ENCODE measurements around the gene IGFBP7.

IGFBP7 gene

GRCh38 chr4:57137261-57137660 is 27.1 kb upstream of the IGFBP7 start:
- TF ChIP-seq FOXP2 (optimal IDR thresholded peaks at IDR 0.05; ENCODE audit: control extremely low read depth, extremely low read length, insufficient read depth), result no peak
- TF ChIP-seq EZH2 (IDR thresholded peaks at IDR 0.05), result no peak
- no peak for TF ChIP-seq POLR2AphosphoS5 (IDR thresholded peaks at IDR 0.05; ENCODE audit: borderline replicate concordance, low read depth, low read length)
- no peaks in the 10 kb centered on the region for H3K36me3 ChIP-seq (ENCODE audit: insufficient read depth, low read length)
- no peaks in the 10 kb centered on the region for H3K9me3 ChIP-seq (ENCODE audit: low read depth, low read length)
- H3K9ac ChIP-seq (ENCODE audit: insufficient read length), result no peak overlapping the region
- no peak overlapping the region for H3K4me3 ChIP-seq
- no peak for DNase-seq (ENCODE audit: low read depth, low spot score)
- no peak overlapping the region for H3K27ac ChIP-seq

- no peaks in the 10 kb centered on the region for H3K36me3 ChIP-seq (ENCODE audit: insufficient read depth, low read length)
- no peak overlapping the region for H3K9ac ChIP-seq (ENCODE audit: insufficient read length)
- no peak overlapping the region for H3K27ac ChIP-seq
- TF ChIP-seq FOXP2 (optimal IDR thresholded peaks at IDR 0.05; ENCODE audit: control extremely low read depth, extremely low read length, insufficient read depth), result no peak
- TF ChIP-seq EZH2 (IDR thresholded peaks at IDR 0.05), result no peak
- no peak for TF ChIP-seq POLR2AphosphoS5 (IDR thresholded peaks at IDR 0.05; ENCODE audit: borderline replicate concordance, low read depth, low read length)
- H3K9me3 ChIP-seq (ENCODE audit: low read depth, low read length), result no peaks in the 10 kb centered on the region
- no peak overlapping the region for H3K4me3 ChIP-seq
- DNase-seq (ENCODE audit: low read depth, low spot score), result no peak
These were observed 26.1 kb upstream of the IGFBP7 start for GRCh38 chr4:57136281-57136680.

- no peak overlapping the region for H3K4me3 ChIP-seq
- TF ChIP-seq FOXP2 (optimal IDR thresholded peaks at IDR 0.05; ENCODE audit: control extremely low read depth, extremely low read length, insufficient read depth) (no peak), POLR2AphosphoS5 (IDR thresholded peaks at IDR 0.05; ENCODE audit: borderline replicate concordance, low read depth, low read length) (no peak), EZH2 (IDR thresholded peaks at IDR 0.05) (no peak)
- no peak overlapping the region for H3K9ac ChIP-seq (ENCODE audit: insufficient read length)
- no peak overlapping the region for H3K27ac ChIP-seq
- H3K36me3 ChIP-seq (ENCODE audit: insufficient read depth, low read length), result no peaks in the 10 kb centered on the region
- no peak for DNase-seq (ENCODE audit: low read depth, low spot score)
- H3K9me3 ChIP-seq (ENCODE audit: low read depth, low read length), result no peaks in the 10 kb centered on the region
These were observed 22.6 kb upstream of the IGFBP7 start for GRCh38 chr4:57132743-57133137.

- TF ChIP-seq POLR2AphosphoS5 (IDR thresholded peaks at IDR 0.05; ENCODE audit: borderline replicate concordance, low read depth, low read length) (no peak), FOXP2 (optimal IDR thresholded peaks at IDR 0.05; ENCODE audit: control extremely low read depth, extremely low read length, insufficient read depth) (no peak), EZH2 (IDR thresholded peaks at IDR 0.05) (no peak)
- no peak for DNase-seq (ENCODE audit: low read depth, low spot score)
- Histone ChIP-seq H3K4me3 (no peak overlapping the region), H3K9me3 (ENCODE audit: low read depth, low read length) (no peaks in the 10 kb centered on the region), H3K9ac (ENCODE audit: insufficient read length) (no peak overlapping the region), H3K36me3 (ENCODE audit: insufficient read depth, low read length) (no peaks in the 10 kb centered on the region), H3K27ac (no peak overlapping the region)
These were observed 21.9 kb upstream of the IGFBP7 start for GRCh38 chr4:57131849-57132742.

GRCh38 chr4:57129477-57129876 is 19.3 kb upstream of the IGFBP7 start:
- no peak for TF ChIP-seq POLR2AphosphoS5 (IDR thresholded peaks at IDR 0.05; ENCODE audit: borderline replicate concordance, low read depth, low read length)
- no peak for TF ChIP-seq FOXP2 (optimal IDR thresholded peaks at IDR 0.05; ENCODE audit: control extremely low read depth, extremely low read length, insufficient read depth)
- no peak for TF ChIP-seq EZH2 (IDR thresholded peaks at IDR 0.05)
- Histone ChIP-seq H3K9me3 (ENCODE audit: low read depth, low read length) (no peaks in the 10 kb centered on the region), H3K36me3 (ENCODE audit: insufficient read depth, low read length) (no peaks in the 10 kb centered on the region), H3K27ac (no peak overlapping the region), H3K4me3 (no peak overlapping the region), H3K9ac (ENCODE audit: insufficient read length) (no peak overlapping the region)
- no peak for DNase-seq (ENCODE audit: low read depth, low spot score)

GRCh38 chr4:57127361-57127760 is 17.2 kb upstream of the IGFBP7 start:
- Histone ChIP-seq H3K27ac (no peak overlapping the region), H3K36me3 (ENCODE audit: insufficient read depth, low read length) (no peaks in the 10 kb centered on the region), H3K9me3 (ENCODE audit: low read depth, low read length) (0 out of 2 replicates have a peak, but pooled peaks cover 6% of the 10 kb centered on the region), H3K4me3 (no peak overlapping the region), H3K9ac (ENCODE audit: insufficient read length) (no peak overlapping the region)
- DNase-seq (ENCODE audit: low read depth, low spot score), result no peak
- TF ChIP-seq EZH2 (IDR thresholded peaks at IDR 0.05), result no peak
- TF ChIP-seq FOXP2 (optimal IDR thresholded peaks at IDR 0.05; ENCODE audit: control extremely low read depth, extremely low read length, insufficient read depth), result no peak
- TF ChIP-seq POLR2AphosphoS5 (IDR thresholded peaks at IDR 0.05; ENCODE audit: borderline replicate concordance, low read depth, low read length), result no peak

GRCh38 chr4:57125996-57126395 is 15.8 kb upstream of the IGFBP7 start:
- Histone ChIP-seq H3K27ac (no peak overlapping the region), H3K9me3 (ENCODE audit: low read depth, low read length) (0 out of 2 replicates have a peak, but pooled peaks cover 6% of the 10 kb centered on the region), H3K36me3 (ENCODE audit: insufficient read depth, low read length) (no peaks in the 10 kb centered on the region), H3K4me3 (no peak overlapping the region), H3K9ac (ENCODE audit: insufficient read length) (no peak overlapping the region)
- no peak for DNase-seq (ENCODE audit: low read depth, low spot score)
- TF ChIP-seq POLR2AphosphoS5 (IDR thresholded peaks at IDR 0.05; ENCODE audit: borderline replicate concordance, low read depth, low read length) (no peak), EZH2 (IDR thresholded peaks at IDR 0.05) (no peak), FOXP2 (optimal IDR thresholded peaks at IDR 0.05; ENCODE audit: control extremely low read depth, extremely low read length, insufficient read depth) (no peak)

GRCh38 chr4:57124145-57124544 is 14.0 kb upstream of the IGFBP7 start:
- Histone ChIP-seq H3K4me3 (no peak overlapping the region), H3K9me3 (ENCODE audit: low read depth, low read length) (0 out of 2 replicates have a peak, but pooled peaks cover 6% of the 10 kb centered on the region), H3K9ac (ENCODE audit: insufficient read length) (no peak overlapping the region), H3K27ac (no peak overlapping the region), H3K36me3 (ENCODE audit: insufficient read depth, low read length) (no peaks in the 10 kb centered on the region)
- no peak for TF ChIP-seq POLR2AphosphoS5 (IDR thresholded peaks at IDR 0.05; ENCODE audit: borderline replicate concordance, low read depth, low read length)
- no peak for TF ChIP-seq FOXP2 (optimal IDR thresholded peaks at IDR 0.05; ENCODE audit: control extremely low read depth, extremely low read length, insufficient read depth)
- TF ChIP-seq EZH2 (IDR thresholded peaks at IDR 0.05), result no peak
- no peak for DNase-seq (ENCODE audit: low read depth, low spot score)
